Measurements from ENCODE around the gene KRTAP10-9.

KRTAP10-9 gene

GRCh38 chr21:44582055-44582454, 44.8 kb upstream of the KRTAP10-9 start:
- Histone ChIP-seq H3K4me1 (ENCODE audit: control extremely low read depth in 1 of 4, control insufficient read depth in 4 of 4, insufficient read depth in 4 of 4, low read length in 3 of 4) (no peaks in the 10 kb centered on the region), H3K27me3 (replicated peaks in 2 of 5; ENCODE audit: control insufficient read depth in 4 of 5, insufficient read depth in 5 of 5, low read length in 4 of 5) (peaks cover 0 to 40% (median 2%) of the 10 kb centered on the region in 5 experiments), H3K9me3 (ENCODE audit: control extremely low read depth in 1 of 5, control insufficient read depth in 4 of 5, insufficient read depth in 2 of 5, low read depth in 1 of 5, low read length in 4 of 5) (peaks cover 2 to 33% (median 17%) of the 10 kb centered on the region in 5 experiments), H3K36me3 (ENCODE audit: control insufficient read depth in 4 of 4, insufficient read depth in 4 of 4, low read length in 3 of 4) (no peaks in the 10 kb centered on the region), H3K27ac (ENCODE audit: insufficient read depth in 1 of 2, low read depth in 1 of 2, low read length in 2 of 2, poor library complexity in 1 of 2, severe bottlenecking in 2 of 2) (no peak overlapping the region), H3K4me3 (ENCODE audit: control insufficient read depth in 1 of 7, extremely low read depth in 1 of 7, insufficient read depth in 4 of 7, low read depth in 2 of 7, low read length in 6 of 7) (no peak overlapping the region)
- POLR2A ChIA-PET, result no interaction called here
- CTCF ChIA-PET, result no interaction called here
- DNase-seq, result no peak
- WGBS (ENCODE audit: insufficient coverage), result 91% methylated on average over 9 of the region's 15 CpGs

- Histone ChIP-seq H3K9me3 (ENCODE audit: control extremely low read depth in 1 of 5, control insufficient read depth in 4 of 5, insufficient read depth in 2 of 5, low read depth in 1 of 5, low read length in 4 of 5) (peaks cover 2 to 29% (median 13%) of the 10 kb centered on the region in 5 experiments), H3K27me3 (replicated peaks in 2 of 5; ENCODE audit: control insufficient read depth in 4 of 5, insufficient read depth in 5 of 5, low read length in 4 of 5) (peaks cover 0 to 38% (median 2%) of the 10 kb centered on the region in 5 experiments), H3K4me1 (ENCODE audit: control extremely low read depth in 1 of 4, control insufficient read depth in 4 of 4, insufficient read depth in 4 of 4, low read length in 3 of 4) (no peaks in the 10 kb centered on the region), H3K4me3 (ENCODE audit: control insufficient read depth in 1 of 7, extremely low read depth in 1 of 7, insufficient read depth in 4 of 7, low read depth in 2 of 7, low read length in 6 of 7) (no peak overlapping the region), H3K36me3 (ENCODE audit: control insufficient read depth in 4 of 4, insufficient read depth in 4 of 4, low read length in 3 of 4) (no peaks in the 10 kb centered on the region), H3K27ac (ENCODE audit: insufficient read depth in 1 of 2, low read depth in 1 of 2, low read length in 2 of 2, poor library complexity in 1 of 2, severe bottlenecking in 2 of 2) (no peak overlapping the region)
- WGBS (ENCODE audit: insufficient coverage), result 54% methylated on average over 10 of the region's 11 CpGs
- ChIA-PET POLR2A (no interaction called here), CTCF (no interaction called here)
- DNase-seq, result no peak
These were observed 43.6 kb upstream of the KRTAP10-9 start for GRCh38 chr21:44583089-44583799.

GRCh38 chr21:44583800-44584147, 43.1 kb upstream of the KRTAP10-9 start:
- POLR2A ChIA-PET, result no interaction called here
- peaks cover 2 to 24% (median 8%) of the 10 kb centered on the region in 5 experiments for H3K9me3 ChIP-seq (ENCODE audit: control extremely low read depth in 1 of 5, control insufficient read depth in 4 of 5, insufficient read depth in 2 of 5, low read depth in 1 of 5, low read length in 4 of 5)
- CTCF ChIA-PET, result no interaction called here
- no peaks in the 10 kb centered on the region for H3K4me1 ChIP-seq (ENCODE audit: control extremely low read depth in 1 of 4, control insufficient read depth in 4 of 4, insufficient read depth in 4 of 4, low read length in 3 of 4)
- no peak overlapping the region for H3K4me3 ChIP-seq (ENCODE audit: control insufficient read depth in 1 of 7, extremely low read depth in 1 of 7, insufficient read depth in 4 of 7, low read depth in 2 of 7, low read length in 6 of 7)
- peaks cover 0 to 38% (median 2%) of the 10 kb centered on the region in 5 experiments for H3K27me3 ChIP-seq (replicated peaks in 2 of 5; ENCODE audit: control insufficient read depth in 4 of 5, insufficient read depth in 5 of 5, low read length in 4 of 5)
- H3K27ac ChIP-seq (ENCODE audit: insufficient read depth in 1 of 2, low read depth in 1 of 2, low read length in 2 of 2, poor library complexity in 1 of 2, severe bottlenecking in 2 of 2), result no peak overlapping the region
- DNase-seq, result no peak
- WGBS (ENCODE audit: insufficient coverage), result 90% methylated on average over 3 of the region's 6 CpGs
- no peaks in the 10 kb centered on the region for H3K36me3 ChIP-seq (ENCODE audit: control insufficient read depth in 4 of 4, insufficient read depth in 4 of 4, low read length in 3 of 4)

- H3K27me3 ChIP-seq (replicated peaks in 2 of 5; ENCODE audit: control insufficient read depth in 4 of 5, insufficient read depth in 5 of 5, low read length in 4 of 5), result peaks cover 0 to 32% (median 2%) of the 10 kb centered on the region in 5 experiments
- no peaks in the 10 kb centered on the region for H3K36me3 ChIP-seq (ENCODE audit: control insufficient read depth in 4 of 4, insufficient read depth in 4 of 4, low read length in 3 of 4)
- ChIA-PET POLR2A (no interaction called here), CTCF (no interaction called here)
- 86% methylated on average over 3 of the region's 3 CpGs for WGBS (ENCODE audit: insufficient coverage)
- peaks cover 2 to 23% (median 8%) of the 10 kb centered on the region in 5 experiments for H3K9me3 ChIP-seq (ENCODE audit: control extremely low read depth in 1 of 5, control insufficient read depth in 4 of 5, insufficient read depth in 2 of 5, low read depth in 1 of 5, low read length in 4 of 5)
- no peak overlapping the region for H3K4me3 ChIP-seq (ENCODE audit: control insufficient read depth in 1 of 7, extremely low read depth in 1 of 7, insufficient read depth in 4 of 7, low read depth in 2 of 7, low read length in 6 of 7)
- DNase-seq, result no peak
- no peak overlapping the region for H3K27ac ChIP-seq (ENCODE audit: insufficient read depth in 1 of 2, low read depth in 1 of 2, low read length in 2 of 2, poor library complexity in 1 of 2, severe bottlenecking in 2 of 2)
- H3K4me1 ChIP-seq (ENCODE audit: control extremely low read depth in 1 of 4, control insufficient read depth in 4 of 4, insufficient read depth in 4 of 4, low read length in 3 of 4), result no peaks in the 10 kb centered on the region
These were observed 41.0 kb upstream of the KRTAP10-9 start for GRCh38 chr21:44585892-44586291.

- CTCF ChIA-PET, result no interaction called here
- H3K27ac ChIP-seq (ENCODE audit: insufficient read depth in 1 of 2, low read depth in 1 of 2, low read length in 2 of 2, poor library complexity in 1 of 2, severe bottlenecking in 2 of 2), result no peak overlapping the region
- no peak for DNase-seq
- no peak overlapping the region for H3K4me3 ChIP-seq (ENCODE audit: control insufficient read depth in 1 of 7, extremely low read depth in 1 of 7, insufficient read depth in 4 of 7, low read depth in 2 of 7, low read length in 6 of 7)
- peaks cover 0 to 16% (median 2%) of the 10 kb centered on the region in 5 experiments for H3K27me3 ChIP-seq (replicated peaks in 2 of 5; ENCODE audit: control insufficient read depth in 4 of 5, insufficient read depth in 5 of 5, low read length in 4 of 5)
- 90% methylated on average over 1 of the region's 2 CpGs for WGBS (ENCODE audit: insufficient coverage)
- POLR2A ChIA-PET, result no interaction called here
- peaks cover 0 to 4% (median 0%) of the 10 kb centered on the region in 4 experiments for H3K4me1 ChIP-seq (ENCODE audit: control extremely low read depth in 1 of 4, control insufficient read depth in 4 of 4, insufficient read depth in 4 of 4, low read length in 3 of 4)
- no peaks in the 10 kb centered on the region for H3K36me3 ChIP-seq (ENCODE audit: control insufficient read depth in 4 of 4, insufficient read depth in 4 of 4, low read length in 3 of 4)
- peaks cover 0 to 8% (median 3%) of the 10 kb centered on the region in 5 experiments for H3K9me3 ChIP-seq (ENCODE audit: control extremely low read depth in 1 of 5, control insufficient read depth in 4 of 5, insufficient read depth in 2 of 5, low read depth in 1 of 5, low read length in 4 of 5)
These were observed 37.8 kb upstream of the KRTAP10-9 start for GRCh38 chr21:44589094-44589493.

GRCh38 chr21:44589586-44590305, 37.1 kb upstream of the KRTAP10-9 start:
- Histone ChIP-seq H3K4me1 (ENCODE audit: control extremely low read depth in 1 of 4, control insufficient read depth in 4 of 4, insufficient read depth in 4 of 4, low read length in 3 of 4) (peaks cover 0 to 5% (median 0%) of the 10 kb centered on the region in 4 experiments), H3K4me3 (ENCODE audit: control insufficient read depth in 1 of 7, extremely low read depth in 1 of 7, insufficient read depth in 4 of 7, low read depth in 2 of 7, low read length in 6 of 7) (no peak overlapping the region), H3K36me3 (ENCODE audit: control insufficient read depth in 4 of 4, insufficient read depth in 4 of 4, low read length in 3 of 4) (no peaks in the 10 kb centered on the region), H3K27me3 (replicated peaks in 2 of 5; ENCODE audit: control insufficient read depth in 4 of 5, insufficient read depth in 5 of 5, low read length in 4 of 5) (peaks cover 0 to 12% (median 2%) of the 10 kb centered on the region in 5 experiments), H3K27ac (ENCODE audit: insufficient read depth in 1 of 2, low read depth in 1 of 2, low read length in 2 of 2, poor library complexity in 1 of 2, severe bottlenecking in 2 of 2) (no peak overlapping the region), H3K9me3 (ENCODE audit: control extremely low read depth in 1 of 5, control insufficient read depth in 4 of 5, insufficient read depth in 2 of 5, low read depth in 1 of 5, low read length in 4 of 5) (peaks cover 0 to 8% (median 3%) of the 10 kb centered on the region in 5 experiments)
- ChIA-PET POLR2A (no interaction called here), CTCF (no interaction called here)
- WGBS (ENCODE audit: insufficient coverage), result 92% methylated on average over 23 of the region's 24 CpGs
- DNase-seq, result no peak

GRCh38 chr21:44590311-44590721, 36.6 kb upstream of the KRTAP10-9 start:
- POLR2A ChIA-PET, result no interaction called here
- no peak for DNase-seq

More at GRCh38 chr21:44590311-44590721, 36.6 kb upstream of the KRTAP10-9 start:
- H3K9me3 ChIP-seq (ENCODE audit: control extremely low read depth in 1 of 5, control insufficient read depth in 4 of 5, insufficient read depth in 2 of 5, low read depth in 1 of 5, low read length in 4 of 5), result peaks cover 0 to 8% (median 3%) of the 10 kb centered on the region in 5 experiments
- WGBS (ENCODE audit: insufficient coverage), result 94% methylated on average over 7 of the region's 10 CpGs
- peaks cover 0 to 6% (median 2%) of the 10 kb centered on the region in 5 experiments for H3K27me3 ChIP-seq (replicated peaks in 2 of 5; ENCODE audit: control insufficient read depth in 4 of 5, insufficient read depth in 5 of 5, low read length in 4 of 5)
- no peak overlapping the region for H3K4me3 ChIP-seq (ENCODE audit: control insufficient read depth in 1 of 7, extremely low read depth in 1 of 7, insufficient read depth in 4 of 7, low read depth in 2 of 7, low read length in 6 of 7)
- H3K36me3 ChIP-seq (ENCODE audit: control insufficient read depth in 4 of 4, insufficient read depth in 4 of 4, low read length in 3 of 4), result no peaks in the 10 kb centered on the region
- H3K27ac ChIP-seq (ENCODE audit: insufficient read depth in 1 of 2, low read depth in 1 of 2, low read length in 2 of 2, poor library complexity in 1 of 2, severe bottlenecking in 2 of 2), result no peak overlapping the region
- CTCF ChIA-PET, result no interaction called here
- H3K4me1 ChIP-seq (ENCODE audit: control extremely low read depth in 1 of 4, control insufficient read depth in 4 of 4, insufficient read depth in 4 of 4, low read length in 3 of 4), result peaks cover 0 to 5% (median 0%) of the 10 kb centered on the region in 4 experiments
